A673 (cell line): ENCODE measurements around the gene MORN5. TPM values are rescaled to one million over a fixed set of nuclear protein-coding genes. Genes with fewer than 3 reads are reported as not detected.

Experiments used
- BruUV-seq: library from RNA; stranded (reverse); fragments of 400-500 nt; replicated peaks from 2 replicates; lab custom pipeline; 2021; lab: Mats Ljungman, UMichigan
- CTCF ChIA-PET: fragments of 300-600 bp; sonication (Branson Sonifier 250); formaldehyde crosslinking; loops from one replicate; lab custom pipeline; 2022; ENCODE audit warnings: antibody characterized with exemption; lab: Charles Lee
- POLR2A ChIA-PET: fragments of 300-600 bp; sonication (Branson Sonifier 250); formaldehyde crosslinking; loops from one replicate; lab custom pipeline; 2022; ENCODE audit warnings: antibody characterized with exemption; ENCODE audit not compliant: low non-redundant PET; lab: Charles Lee
- DNase-seq: peaks from one replicate; pipeline ENCODE4 v3.0.0-alpha.2; 2015; ENCODE audit warnings: low spot score
- H3K27ac ChIP-seq: fragments of 200-600 bp; sonication (generic); 2 replicates; pipeline ENCODE4 v1.5.1; 2016; ENCODE audit warnings: mixed run types, low read depth, mild to moderate bottlenecking, mixed read lengths, antibody characterized with exemption, low read length; ENCODE audit not compliant: poor library complexity, severe bottlenecking
- H3K27me3 ChIP-seq: fragments of 200-600 bp; sonication (generic); replicated peaks from 2 replicates; pipeline ENCODE4 v1.6.1; 2017; ENCODE audit warnings: mixed run types, low read depth, mild to moderate bottlenecking, mixed read lengths, antibody characterized with exemption, low read length; ENCODE audit not compliant: insufficient read depth, poor library complexity
- H3K36me3 ChIP-seq: fragments of 200-600 bp; sonication (generic); 2 replicates; pipeline ENCODE4 v1.6.1; 2016; ENCODE audit warnings: mixed run types, mild to moderate bottlenecking, mixed read lengths, antibody characterized with exemption, low read length; ENCODE audit not compliant: insufficient read depth, poor library complexity, severe bottlenecking
- H3K4me1 ChIP-seq: fragments of 200-600 bp; sonication (generic); 2 replicates; pipeline ENCODE4 v1.6.1; 2017; ENCODE audit warnings: mixed run types, mild to moderate bottlenecking, mixed read lengths, antibody characterized with exemption, low read length; ENCODE audit not compliant: insufficient read depth, poor library complexity, severe bottlenecking
- H3K4me3 ChIP-seq: fragments of 200-600 bp; sonication (generic); 2 replicates; pipeline ENCODE4 v1.5.1; 2016; ENCODE audit warnings: low read depth, mixed run types, mild to moderate bottlenecking, mixed read lengths, low read length; ENCODE audit not compliant: poor library complexity, severe bottlenecking
- H3K9me3 ChIP-seq: fragments of 200-600 bp; sonication (generic); 2 replicates; pipeline ENCODE4 v1.6.1; 2016; ENCODE audit warnings: mixed run types, low read depth, mild to moderate bottlenecking, mixed read lengths, antibody characterized with exemption, low read length; ENCODE audit not compliant: poor library complexity, severe bottlenecking
- CTCF ChIP-seq: fragments of 300-800, 200-600 bp; sonication (generic); conservative IDR thresholded peaks from 2 replicates; pipeline ENCODE4 v1.5.1; 2017; ENCODE audit warnings: low read depth, mild to moderate bottlenecking, antibody characterized with exemption, low read length, moderate library complexity, mixed read lengths
- EZH2 ChIP-seq: fragments of 200-600 bp; sonication (generic); IDR thresholded peaks from 2 replicates; pipeline ENCODE4 v1.6.1; 2017; ENCODE audit warnings: borderline replicate concordance, low read depth, mild to moderate bottlenecking, mixed read lengths, antibody characterized with exemption, low read length; ENCODE audit not compliant: poor library complexity, severe bottlenecking
- intact Hi-C: fragments of 100-400 bp; cut with micrococcal nuclease; formaldehyde crosslinking; loops from one replicate; pipeline ENCODE4 v1.10.0; 2022; ENCODE audit not compliant: unreplicated experiment
- total RNA-seq: library from RNA; stranded (reverse); gene quantifications from 2 replicates; pipeline ENCODE4 v1.2.3, GENCODE V29; 2021

The MORN5 gene
- total RNA-seq, 1 experiment from 2014 or later, result not detected

GRCh38 chr9:122192261-122192875, 32.7 kb downstream of the MORN5 start:
- Histone ChIP-seq H3K27me3 (peaks cover 23% of the 10 kb centered on the region), H3K9me3 (no peaks in the 10 kb centered on the region), H3K4me1 (no peaks in the 10 kb centered on the region), H3K4me3 (no peak overlapping the region), H3K27ac (no peak overlapping the region), H3K36me3 (no peaks in the 10 kb centered on the region)
- ChIA-PET CTCF (no interaction called here), POLR2A (no interaction called here)
- BruUV-seq, result no TSS peak
- intact Hi-C loops, result no loop called here
- TF ChIP-seq CTCF (no peak), EZH2 (no peak)
- DNase-seq, result no peak

- Histone ChIP-seq H3K27ac (no peak overlapping the region), H3K27me3 (peaks cover 30% of the 10 kb centered on the region), H3K9me3 (no peaks in the 10 kb centered on the region), H3K36me3 (no peaks in the 10 kb centered on the region), H3K4me1 (no peaks in the 10 kb centered on the region), H3K4me3 (no peak overlapping the region)
- DNase-seq, result no peak
- ChIA-PET CTCF (no interaction called here), POLR2A (no interaction called here)
- intact Hi-C loops, result no loop called here
- no TSS peak for BruUV-seq
- TF ChIP-seq CTCF (no peak), EZH2 (no peak)
Measured at GRCh38 chr9:122192914-122193525, 33.3 kb downstream of the MORN5 start.

GRCh38 chr9:122193651-122194050, 33.9 kb downstream of the MORN5 start:
- POLR2A ChIA-PET, result no interaction called here
- Histone ChIP-seq H3K4me3 (no peak overlapping the region), H3K4me1 (no peaks in the 10 kb centered on the region), H3K36me3 (no peaks in the 10 kb centered on the region), H3K27ac (no peak overlapping the region), H3K27me3 (peaks cover 32% of the 10 kb centered on the region), H3K9me3 (no peaks in the 10 kb centered on the region)
- CTCF ChIA-PET, result no interaction called here
- BruUV-seq, result no TSS peak
- no peak for DNase-seq
- no peak for TF ChIP-seq CTCF
- no peak for TF ChIP-seq EZH2
- intact Hi-C loops, result no loop called here
